Stimulated activated CD4-positive, alpha-beta T cell treated with anti-CD3 and anti-CD28 coated beads, Interleukin-4, amount 100 ng/mL, for 48 hours (primary cell): Measurements from ENCODE around the gene CUBN.

ENCODE experiments used
- DNase-seq, 2 donors: peaks; one replicate each; pipeline ENCODE4 v3.0.0-alpha.2; 2020; ENCODE audit warnings: low read depth in 2 of 2

The CUBN gene

GRCh38 chr10:17073725-17074540, 55.7 kb downstream of the CUBN start:
- no peak for DNase-seq

- no peak for DNase-seq
These were observed 60.7 kb downstream of the CUBN start for GRCh38 chr10:17068953-17069352.

GRCh38 chr10:17067376-17068264, 62.0 kb downstream of the CUBN start:
- no peak for DNase-seq

- no peak for DNase-seq
These were observed 62.8 kb downstream of the CUBN start for GRCh38 chr10:17066807-17067206.

- no peak for DNase-seq
These were observed 63.6 kb downstream of the CUBN start for GRCh38 chr10:17066000-17066399.

- DNase-seq, result no peak
These were observed 64.3 kb downstream of the CUBN start for GRCh38 chr10:17065273-17065672.

- DNase-seq, result no peak
These were observed 65.2 kb downstream of the CUBN start for GRCh38 chr10:17064435-17064834.

GRCh38 chr10:17062955-17063484, 66.6 kb downstream of the CUBN start:
- no peak for DNase-seq

GRCh38 chr10:17062493-17062892, 67.1 kb downstream of the CUBN start:
- DNase-seq, result no peak

GRCh38 chr10:17062009-17062408, 67.6 kb downstream of the CUBN start:
- DNase-seq, result no peak

- DNase-seq, result no peak
These were observed 68.2 kb downstream of the CUBN start for GRCh38 chr10:17061418-17061817.

GRCh38 chr10:17060289-17060688, 69.3 kb downstream of the CUBN start:
- DNase-seq, result no peak

- no peak for DNase-seq
These were observed 70.4 kb downstream of the CUBN start for GRCh38 chr10:17059197-17059688.

- DNase-seq, result no peak
These were observed 71.5 kb downstream of the CUBN start for GRCh38 chr10:17058093-17058492.

- DNase-seq, result no peak
These were observed 72.7 kb downstream of the CUBN start for GRCh38 chr10:17056781-17057428.

- no peak for DNase-seq
These were observed 76.1 kb downstream of the CUBN start for GRCh38 chr10:17053513-17053912.

GRCh38 chr10:17053061-17053460, 76.5 kb downstream of the CUBN start:
- no peak for DNase-seq

- DNase-seq, result no peak
These were observed 77.8 kb downstream of the CUBN start for GRCh38 chr10:17051851-17052250.

- DNase-seq, result no peak
These were observed 80.4 kb downstream of the CUBN start for GRCh38 chr10:17049195-17049594.

GRCh38 chr10:17047908-17048307, 81.7 kb downstream of the CUBN start:
- DNase-seq, result no peak

- no peak for DNase-seq
These were observed 82.6 kb downstream of the CUBN start for GRCh38 chr10:17046989-17047388.

- no peak for DNase-seq
These were observed 86.0 kb downstream of the CUBN start for GRCh38 chr10:17043586-17043985.
